Hypothalamus (tissue), 51 donors: ENCODE results near the gene ACTN3.
"Not testable (repeated sequence)": the region's sequence is repeated elsewhere in the genome, so short reads cannot be mapped to it uniquely, and the experiment has no call there.

Source experiments
- DNase-seq, 51 donors: peaks; one replicate each; lab custom pipeline; 2025; lab: John Stamatoyannopoulos, UW

The ACTN3 gene

DNA sequence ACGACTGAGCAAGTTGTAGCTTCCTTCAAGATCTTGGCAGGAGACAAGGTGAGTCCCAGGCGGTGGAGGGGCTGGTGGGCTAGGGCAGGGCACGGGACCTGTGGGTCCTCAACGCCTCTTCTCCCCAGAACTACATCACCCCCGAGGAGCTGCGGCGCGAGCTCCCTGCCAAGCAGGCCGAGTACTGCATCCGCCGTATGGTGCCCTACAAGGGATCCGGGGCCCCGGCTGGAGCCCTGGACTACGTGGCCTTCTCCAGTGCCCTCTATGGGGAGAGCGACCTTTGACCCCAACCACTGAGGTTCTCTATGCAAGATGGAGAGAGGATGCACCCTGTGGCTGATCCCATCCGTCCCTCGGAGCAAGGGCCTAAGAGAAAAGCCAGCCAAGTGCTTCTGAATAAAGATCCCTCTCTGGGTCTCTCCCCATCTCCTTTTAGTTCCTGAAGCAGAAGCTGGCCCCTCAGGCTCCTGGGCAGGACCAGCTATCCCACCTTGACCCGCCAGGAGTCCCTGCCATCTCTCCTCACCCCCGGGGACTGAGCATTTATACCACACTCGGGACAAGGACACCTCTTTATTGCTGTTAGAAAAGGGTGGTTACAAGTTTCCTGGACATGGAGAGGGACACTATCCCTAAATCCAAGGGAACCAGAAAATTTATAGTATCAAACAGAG is 16.3 kb downstream of the ACTN3 start:
- no peak for DNase-seq

DNA sequence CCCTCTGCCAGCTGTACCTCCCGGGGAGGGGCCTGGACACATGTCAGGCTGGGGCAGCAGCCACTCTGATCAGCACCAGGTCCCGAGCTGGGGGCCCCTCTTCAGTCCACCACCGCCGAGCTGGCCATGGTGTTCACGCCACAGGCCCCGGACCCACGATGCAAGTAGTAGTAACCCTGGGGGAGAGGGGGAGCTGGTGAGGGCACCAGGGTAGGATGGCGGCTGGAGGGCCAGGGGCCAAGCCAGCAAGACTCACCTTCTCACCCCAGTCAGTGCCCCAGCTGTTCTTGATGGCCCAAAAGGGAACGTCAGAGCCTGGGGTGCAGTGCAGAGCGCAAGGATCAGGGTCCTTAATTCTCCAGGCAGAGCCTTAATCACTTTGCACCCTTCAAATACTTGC is 17.1 kb downstream of the ACTN3 start:
- DNase-seq = no peak

- no peak for DNase-seq
Measured at GRCh38 chr11:66564538-66564937, 17.8 kb downstream of the ACTN3 start.

GRCh38 chr11:66564984-66565383 is 18.3 kb downstream of the ACTN3 start:
- DNase-seq = no peak

DNA sequence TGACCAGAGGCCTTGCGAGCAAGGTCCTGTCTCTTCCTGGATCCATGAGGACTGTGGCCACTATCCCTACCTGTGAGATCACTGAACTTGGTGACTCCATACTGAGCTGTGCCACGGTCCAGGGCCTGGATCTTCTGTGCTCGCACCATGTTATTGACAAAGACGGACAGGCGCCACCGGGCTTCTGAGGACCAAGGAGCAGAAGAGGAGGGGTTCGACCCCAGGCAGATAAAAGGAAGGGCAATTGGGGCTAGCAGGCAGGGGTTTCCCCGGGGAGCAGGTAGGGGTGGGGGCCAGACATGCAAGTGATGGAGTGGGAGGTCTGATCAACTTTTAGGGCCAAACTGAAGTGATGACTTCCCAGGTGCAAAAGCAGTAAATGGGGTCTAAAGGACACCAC is 19.5 kb downstream of the ACTN3 start:
- no peak for DNase-seq

DNA sequence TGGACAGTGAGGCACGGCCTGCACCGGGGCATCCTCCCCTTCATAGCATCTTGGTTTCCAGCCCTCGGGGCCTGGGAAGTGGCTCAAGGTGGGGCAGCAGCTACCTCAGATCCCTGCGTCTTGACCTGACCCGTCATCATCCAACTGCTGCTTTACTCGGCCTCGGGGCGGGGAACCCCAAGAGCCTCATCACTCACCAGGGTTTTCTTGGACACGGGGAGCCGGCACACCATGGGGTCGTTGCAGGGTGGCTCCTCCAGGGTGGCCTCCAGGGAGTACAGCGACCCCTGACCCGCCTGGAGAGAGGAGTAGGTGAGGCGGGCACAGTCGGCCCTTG is 21.1 kb downstream of the ACTN3 start:
- DNase-seq = no peak

- peak; percentile 34 to 96 (median 87) for DNase-seq
Measured at GRCh38 chr11:66568124-66568916, 21.6 kb downstream of the ACTN3 start, which contains the start of gene CTSF. TSS of gene CTSF (minus strand) at chr11:66568606. CDS start at chr11:66568486, 120 bp downstream.

GRCh38 chr11:66569076-66569475 is 22.4 kb downstream of the ACTN3 start:
- DNase-seq = no peak

DNA sequence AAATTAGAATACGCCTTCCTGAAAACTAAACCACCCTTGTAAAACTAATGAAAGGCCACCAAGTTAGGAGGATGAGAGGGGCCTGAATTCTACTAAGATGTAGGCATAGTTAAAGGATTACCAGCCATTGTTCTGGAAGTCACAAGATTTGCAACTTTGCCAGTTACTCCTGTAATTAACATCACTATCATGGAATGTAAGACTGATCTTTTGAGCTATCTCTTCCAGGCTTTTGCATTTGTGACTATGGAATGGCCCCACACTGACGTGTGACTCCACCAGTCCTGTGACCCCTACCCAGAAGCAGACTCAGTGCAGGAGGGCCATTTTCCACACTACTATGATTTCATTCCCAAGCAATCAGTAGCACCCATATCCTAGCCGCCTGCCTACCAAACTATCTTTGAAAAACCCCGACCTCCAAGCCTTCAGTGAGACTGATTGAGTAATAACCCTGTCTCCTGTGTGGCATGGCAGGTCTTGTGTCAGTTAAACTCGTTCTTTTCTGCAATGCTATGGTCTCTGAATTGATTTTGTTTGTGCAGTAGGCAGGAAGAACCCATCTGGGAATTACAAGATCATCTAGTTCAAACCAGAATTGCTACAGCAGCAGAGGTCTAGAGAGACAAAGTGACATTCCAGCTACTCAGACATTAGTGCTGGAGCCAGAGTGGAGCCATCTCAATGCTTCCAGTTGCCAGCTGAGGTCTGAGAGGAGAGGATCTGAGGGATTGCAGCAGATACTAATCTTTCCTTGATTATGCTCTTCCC is 23.6 kb downstream of the ACTN3 start:
- DNase-seq = no peak

DNA sequence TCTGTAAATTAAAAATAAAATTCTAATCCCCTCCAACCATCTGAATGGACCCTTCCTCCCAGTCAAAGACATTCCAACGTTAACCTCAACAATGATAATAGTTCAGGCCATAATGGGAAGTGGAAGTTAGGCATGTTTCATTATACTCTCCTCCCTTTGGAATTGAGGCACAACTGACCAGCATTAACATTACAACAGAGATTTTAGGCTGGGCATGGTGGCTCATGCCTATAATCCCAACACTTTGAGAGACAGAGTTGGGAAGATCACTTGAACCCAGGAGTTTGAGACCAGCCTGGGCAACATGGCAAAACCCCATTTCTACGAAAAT is 24.1 kb downstream of the ACTN3 start:
- DNase-seq = no peak

DNA sequence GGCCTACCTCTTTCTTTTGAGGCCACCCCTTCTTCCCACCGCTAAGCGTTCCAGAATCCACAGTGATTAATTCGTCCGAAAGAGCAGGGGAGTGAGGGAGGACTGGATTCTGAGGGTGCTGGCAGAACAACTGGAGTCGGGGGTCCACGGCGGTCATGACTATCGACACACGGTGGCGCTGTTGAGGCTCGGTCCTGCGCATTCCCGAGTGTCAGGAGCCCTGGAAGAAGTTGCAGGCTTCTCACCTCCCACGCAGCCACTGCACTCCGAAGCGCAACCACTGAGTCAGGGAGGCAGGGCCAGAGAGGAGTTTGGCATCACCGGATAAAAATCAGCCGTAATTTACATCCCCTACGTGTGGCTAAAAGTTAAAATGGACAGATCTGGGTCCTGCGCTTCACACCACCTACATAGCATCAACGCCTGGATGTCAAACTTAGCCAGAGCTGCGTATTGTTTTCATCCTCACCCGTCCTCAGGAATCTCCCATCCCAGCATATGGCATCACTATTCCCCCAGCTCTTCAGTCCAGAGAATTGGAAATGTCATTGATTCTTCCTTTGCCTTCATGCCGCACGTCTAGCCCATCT is 32.4 kb downstream of the ACTN3 start:
- peak in 47 of 51 donors; percentile 10 to 81 (median 41) for DNase-seq

DNA sequence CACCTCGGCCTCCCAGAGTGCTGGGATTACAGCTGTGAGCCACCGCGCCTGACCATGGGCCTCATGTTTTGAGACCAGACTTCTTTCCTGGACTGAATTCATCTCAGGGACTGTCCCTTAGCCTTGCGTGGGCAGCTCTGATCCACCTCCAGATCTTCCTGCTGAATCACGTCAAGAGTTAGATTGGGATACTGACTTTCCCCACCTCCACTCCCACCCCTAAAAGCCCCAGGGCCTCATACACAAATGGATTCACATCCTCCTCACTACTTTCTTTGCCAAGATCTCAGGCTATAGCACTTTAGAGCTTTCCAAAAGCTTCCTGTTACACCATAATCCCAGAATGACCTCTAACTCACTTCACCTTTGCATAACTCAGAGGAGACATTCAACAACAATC is 34.1 kb downstream of the ACTN3 start:
- no peak for DNase-seq

DNA sequence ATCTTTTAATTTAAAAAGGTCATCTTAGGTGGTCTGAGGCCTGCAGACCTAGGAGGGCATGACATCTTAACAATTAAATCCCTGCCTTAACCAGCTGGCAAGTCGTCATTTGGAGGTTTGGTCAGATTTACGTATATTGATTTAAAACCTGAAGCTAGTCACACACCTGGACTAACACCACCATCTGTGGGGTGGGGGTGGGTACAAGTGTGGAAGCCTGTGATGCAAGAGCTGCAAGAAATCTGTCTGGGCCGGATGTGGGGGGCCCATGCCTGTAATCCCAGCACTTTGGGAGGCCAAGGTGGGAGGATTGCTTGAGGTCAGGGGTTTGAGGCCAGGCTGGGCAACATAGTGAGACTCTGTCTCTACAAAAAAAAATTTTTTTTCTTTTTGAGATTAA is 34.6 kb downstream of the ACTN3 start:
- no peak for DNase-seq

DNA sequence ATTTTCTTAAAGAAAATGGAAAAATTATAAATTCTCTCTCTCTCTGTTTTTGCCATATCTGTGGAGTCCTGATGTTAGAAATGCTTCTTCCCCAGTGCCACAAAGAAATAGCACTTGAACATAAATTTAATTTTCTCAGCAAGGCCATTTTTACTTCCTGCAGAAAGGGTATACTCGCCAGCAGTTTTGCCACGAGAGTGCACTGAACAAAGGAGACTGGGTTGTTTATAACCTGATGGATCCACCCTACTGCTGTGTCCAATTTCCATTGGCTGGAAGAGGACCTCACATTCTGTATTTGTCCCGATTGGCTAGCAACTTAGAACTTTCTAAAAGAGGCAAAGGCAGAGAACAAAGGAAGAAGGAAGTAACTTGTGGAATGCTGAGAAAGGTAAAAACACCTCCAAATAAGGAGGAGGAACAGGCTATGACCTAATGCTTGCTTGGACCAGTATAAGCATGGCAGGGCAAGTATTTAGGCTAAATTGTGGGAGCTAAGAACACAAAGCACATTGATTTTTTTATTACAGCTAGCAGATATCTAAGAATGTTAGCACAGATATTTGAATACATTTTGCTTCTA is 36.0 kb downstream of the ACTN3 start:
- DNase-seq = not testable (repeated sequence)

DNA sequence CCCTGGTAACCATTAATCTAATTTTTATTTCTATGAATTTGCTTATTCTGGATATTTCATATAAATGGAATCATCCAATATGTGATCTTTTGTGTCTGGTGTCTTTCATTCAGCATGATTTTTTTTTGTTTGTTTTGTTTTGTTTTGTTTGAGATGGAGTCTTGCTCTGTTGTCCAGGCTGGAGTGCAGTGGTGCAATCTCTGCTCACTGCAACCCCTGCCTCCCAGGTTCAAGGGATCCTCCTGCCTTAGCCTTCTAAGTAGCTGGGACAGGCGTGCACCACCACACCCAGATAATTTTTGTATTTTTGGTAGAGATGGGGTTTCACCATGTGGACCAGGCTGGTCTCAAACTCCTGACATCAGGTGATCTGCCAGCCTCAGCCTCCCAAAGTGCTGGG is 38.7 kb downstream of the ACTN3 start:
- DNase-seq = not testable (repeated sequence)

DNA sequence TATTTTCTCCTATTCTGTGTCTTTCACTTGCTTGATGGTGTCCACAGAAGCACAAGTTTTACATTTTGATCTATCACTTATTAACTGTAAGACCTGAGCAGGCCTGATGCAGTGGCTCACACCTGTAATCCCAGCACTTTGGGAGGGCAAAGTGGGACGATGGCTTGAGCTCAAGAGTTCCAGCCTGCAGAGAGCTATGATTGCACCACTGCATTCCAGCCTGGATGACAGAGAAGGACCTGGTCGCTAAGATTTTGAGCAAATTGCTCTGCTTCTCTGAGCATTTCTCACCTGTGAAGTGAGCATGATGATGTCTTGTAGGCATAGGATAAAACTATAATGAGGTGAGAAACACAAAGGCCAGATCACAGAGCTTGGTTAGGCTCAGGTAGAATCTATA is 39.4 kb downstream of the ACTN3 start:
- no peak for DNase-seq

DNA sequence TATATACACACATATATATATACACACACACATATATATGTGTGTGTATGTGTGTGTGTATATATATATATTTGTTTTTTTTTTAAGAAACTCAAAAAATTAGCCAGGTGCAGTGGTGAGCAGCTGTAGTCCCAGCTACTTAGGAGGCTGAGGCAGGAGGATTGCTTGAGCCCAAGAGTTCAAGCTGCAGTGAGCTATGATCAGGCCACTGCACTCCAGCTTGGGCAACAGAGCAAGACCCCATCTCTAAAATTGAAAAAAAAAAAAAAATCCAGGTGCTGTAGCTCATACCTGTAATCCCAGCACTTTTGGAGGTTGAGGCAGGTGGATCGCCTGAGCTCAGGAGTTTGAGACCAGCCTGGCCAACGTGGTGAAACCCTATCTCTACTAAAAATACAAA is 42.6 kb downstream of the ACTN3 start:
- not testable (repeated sequence) for DNase-seq

DNA sequence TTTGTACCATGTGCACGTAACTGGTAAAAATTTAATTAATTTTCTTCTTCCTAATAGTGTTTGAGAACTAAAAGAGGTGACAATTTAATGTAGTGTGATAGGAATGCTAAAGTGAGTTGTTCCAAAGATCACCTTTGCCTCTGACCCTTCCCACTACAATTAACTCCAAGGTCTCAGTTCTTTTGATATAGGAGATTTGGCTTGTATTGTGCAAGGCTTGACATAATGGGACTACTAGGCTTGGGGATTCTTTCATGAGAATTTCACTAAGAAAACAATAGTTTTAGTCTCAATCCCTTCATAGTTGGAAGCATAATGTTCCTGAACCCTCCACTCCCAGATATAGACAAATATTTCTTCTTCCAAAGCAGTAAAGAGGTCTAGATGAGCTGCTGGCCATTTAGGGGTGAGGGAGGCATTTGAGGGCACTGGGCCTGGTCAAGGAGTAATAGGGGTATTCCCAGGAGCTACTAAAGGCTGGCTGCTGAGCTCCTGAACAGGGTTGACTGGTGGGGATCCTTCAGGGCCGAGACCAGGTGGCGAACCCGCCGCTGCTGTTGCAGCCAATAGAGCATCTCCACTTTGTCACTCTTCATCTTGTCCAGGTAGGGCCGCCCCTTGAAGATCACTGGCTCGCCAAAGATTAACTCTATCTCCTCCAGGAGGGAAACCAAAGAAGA is 43.4 kb downstream of the ACTN3 start:
- no peak for DNase-seq

GRCh38 chr11:66591175-66591574 is 44.5 kb downstream of the ACTN3 start:
- DNase-seq = no peak
